HCT116 (cell line): ENCODE data around the gene PRKCZ.

Source experiments
- SRF ChIP-seq: IDR thresholded peaks from 2 replicates; pipeline ENCODE4 v1.6.1; 2012; ENCODE audit warnings: low read depth
- TF ChIP-seq, protein P1 (sequence below), 3 experiments: fragments of 200-600 bp in 1 of 3; sonication (generic) in 1 of 3; IDR thresholded peaks in 2 of 3; conservative IDR thresholded peaks in 1 of 3; 2 replicates each; pipeline ENCODE4 v1.5.1; 2012 to 2017; ENCODE audit warnings: low read depth in 2 of 3, low read length in 2 of 3, antibody characterized with exemption in 1 of 3, borderline replicate concordance in 1 of 3, control low read depth in 1 of 3, mild to moderate bottlenecking in 1 of 3, mixed read lengths in 1 of 3, mixed run types in 1 of 3, moderate library complexity in 1 of 3; ENCODE audit not compliant: insufficient read depth in 1 of 3

DNA sequence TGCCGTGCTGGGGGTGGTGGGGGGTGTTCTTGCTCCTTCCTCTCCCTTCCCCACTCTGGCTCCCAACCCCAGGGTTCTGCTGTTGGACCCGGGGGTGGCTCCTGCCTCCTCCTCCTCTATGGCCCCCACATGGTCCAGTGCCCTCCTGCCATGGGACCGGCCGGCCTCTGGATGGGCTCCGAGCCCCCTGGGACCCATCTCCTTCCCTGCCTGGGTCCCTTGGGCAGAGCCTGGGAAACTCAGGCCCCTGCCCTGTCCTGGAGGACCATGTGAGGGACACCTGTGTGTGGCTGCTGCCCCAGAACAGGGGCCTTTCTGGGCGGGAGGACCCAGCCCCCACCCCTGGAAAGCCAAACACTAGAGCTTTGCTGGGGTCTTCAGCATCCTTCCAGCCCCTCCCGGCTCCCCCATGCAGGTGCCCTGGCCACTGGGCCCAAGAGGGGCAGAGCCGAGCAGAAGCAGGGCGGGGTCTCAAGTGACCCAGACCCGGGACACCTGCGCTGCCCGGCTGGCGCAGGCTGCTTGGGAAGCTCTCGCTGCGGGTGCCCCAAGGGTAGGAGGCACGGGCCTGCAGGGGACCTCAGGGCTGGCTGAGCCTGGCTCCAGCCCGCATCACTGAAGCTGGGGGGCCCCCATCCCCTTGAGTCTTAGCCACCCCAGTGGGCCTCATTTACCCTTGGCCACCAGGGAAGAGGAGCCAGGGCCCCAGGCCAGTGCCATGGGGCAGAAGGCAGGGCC lies 146.9 kb downstream of the PRKCZ start:
- TF ChIP-seq, protein P1, sequence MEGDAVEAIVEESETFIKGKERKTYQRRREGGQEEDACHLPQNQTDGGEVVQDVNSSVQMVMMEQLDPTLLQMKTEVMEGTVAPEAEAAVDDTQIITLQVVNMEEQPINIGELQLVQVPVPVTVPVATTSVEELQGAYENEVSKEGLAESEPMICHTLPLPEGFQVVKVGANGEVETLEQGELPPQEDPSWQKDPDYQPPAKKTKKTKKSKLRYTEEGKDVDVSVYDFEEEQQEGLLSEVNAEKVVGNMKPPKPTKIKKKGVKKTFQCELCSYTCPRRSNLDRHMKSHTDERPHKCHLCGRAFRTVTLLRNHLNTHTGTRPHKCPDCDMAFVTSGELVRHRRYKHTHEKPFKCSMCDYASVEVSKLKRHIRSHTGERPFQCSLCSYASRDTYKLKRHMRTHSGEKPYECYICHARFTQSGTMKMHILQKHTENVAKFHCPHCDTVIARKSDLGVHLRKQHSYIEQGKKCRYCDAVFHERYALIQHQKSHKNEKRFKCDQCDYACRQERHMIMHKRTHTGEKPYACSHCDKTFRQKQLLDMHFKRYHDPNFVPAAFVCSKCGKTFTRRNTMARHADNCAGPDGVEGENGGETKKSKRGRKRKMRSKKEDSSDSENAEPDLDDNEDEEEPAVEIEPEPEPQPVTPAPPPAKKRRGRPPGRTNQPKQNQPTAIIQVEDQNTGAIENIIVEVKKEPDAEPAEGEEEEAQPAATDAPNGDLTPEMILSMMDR (IDR thresholded peaks at IDR 0.05 in 2 of 3, conservative IDR thresholded peaks at IDR 0.05 in 1 of 3; ENCODE audit: borderline replicate concordance in 1 of 3, insufficient read depth in 1 of 3, low read depth in 2 of 3, low read length in 2 of 3), result no peak
- no peak for TF ChIP-seq SRF
